GM12872 (cell line): ENCODE measurements around the gene OR2A2.
A peak's percentile ranks its signal among the peaks of the same experiment; 100 is the strongest.

Experiments used
- CTCF ChIP-seq: IDR thresholded peaks from 3 replicates; pipeline ENCODE4 v1.5.1; 2011; ENCODE audit warnings: low read depth, mild to moderate bottlenecking, low read length, moderate library complexity; ENCODE audit not compliant: insufficient read depth

The OR2A2 gene

GRCh38 chr7:144109283-144109682, at the start of gene OR2A2:
Gene OR2A2 (plus strand): TSS chr7:144109583. CDS start chr7:144109583, 0 bp downstream.
- TF ChIP-seq CTCF, result no peak

GRCh38 chr7:144063710-144064109, 45.7 kb upstream of the OR2A2 start:
- TF ChIP-seq CTCF, result peak; percentile 62

- no peak for TF ChIP-seq CTCF
These were observed 39.9 kb upstream of the OR2A2 start, which contains the start of gene OR2A25 for GRCh38 chr7:144069511-144069910. Gene OR2A25 (plus strand): TSS chr7:144069811. CDS start chr7:144074220, 4,409 bp downstream.

GRCh38 chr7:144069953-144070352, 39.4 kb upstream of the OR2A2 start:
- no peak for TF ChIP-seq CTCF

GRCh38 chr7:144074374-144074773, 35.0 kb upstream of the OR2A2 start:
- no peak for TF ChIP-seq CTCF

GRCh38 chr7:144085978-144086377, 23.4 kb upstream of the OR2A2 start, which contains the start of gene OR2A12:
Gene OR2A12 (plus strand): TSS chr7:144086278. CDS start chr7:144095108, 8,830 bp downstream.
- no peak for TF ChIP-seq CTCF

- no peak for TF ChIP-seq CTCF
These were observed 22.7 kb upstream of the OR2A2 start for GRCh38 chr7:144086730-144087129.

GRCh38 chr7:144087230-144087629, 22.2 kb upstream of the OR2A2 start:
- TF ChIP-seq CTCF, result no peak
